Activated gamma-delta T cell (primary cell): ENCODE results near the gene CBX1.
"Not testable (repeated sequence)": the region's sequence is repeated elsewhere in the genome, so short reads cannot be mapped to it uniquely, and the experiment has no call there.

Source experiments
- DNase-seq: peaks from one replicate; lab custom pipeline; 2025; lab: John Stamatoyannopoulos, UW

Gene CBX1

DNA sequence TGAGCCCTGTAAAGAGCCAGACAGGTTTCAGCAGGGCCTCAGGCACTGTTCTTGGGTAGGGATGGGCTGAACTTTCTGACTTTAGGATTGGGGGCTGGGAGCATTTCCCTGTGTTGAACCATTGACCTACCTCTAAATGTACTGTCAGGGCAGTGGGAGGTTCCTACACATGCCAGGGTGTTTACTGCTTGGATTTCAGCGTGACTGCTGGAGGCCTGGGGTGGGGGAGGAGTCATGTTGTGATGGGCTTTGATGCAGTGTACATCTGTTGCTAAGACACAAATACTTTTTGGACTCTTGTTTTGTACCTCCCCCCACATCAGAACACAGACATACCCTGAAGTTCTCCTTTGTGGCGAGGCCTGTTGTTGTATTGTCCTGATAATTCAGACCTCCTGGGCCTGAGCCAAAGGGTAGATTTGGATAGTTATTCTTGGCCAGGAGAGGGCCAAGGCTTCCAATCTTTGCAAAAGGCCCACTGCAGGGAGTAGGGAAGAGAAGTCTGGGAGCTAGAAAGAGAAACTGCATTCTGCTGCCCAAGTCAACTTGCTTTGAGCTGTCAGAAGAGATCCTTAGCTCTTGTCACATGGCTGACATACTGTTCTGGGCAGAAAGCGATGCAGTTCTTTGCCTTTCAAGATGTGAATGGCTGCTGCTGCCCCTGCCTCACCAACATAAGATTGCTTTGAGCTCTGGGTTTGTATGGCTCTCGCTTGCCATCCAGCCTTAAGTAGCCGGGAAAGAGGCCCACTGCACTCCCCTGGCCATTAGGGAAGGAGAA, 49.4 kb downstream of the CBX1 start:
- DNase-seq = no peak

- DNase-seq = no peak
Observed at GRCh38 chr17:48051283-48051682, 50.0 kb downstream of the CBX1 start.

GRCh38 chr17:48048384-48049126, 52.7 kb downstream of the CBX1 start:
- DNase-seq = no peak

GRCh38 chr17:48047741-48048383, 53.4 kb downstream of the CBX1 start, which contains the start of gene NFE2L1:
Gene NFE2L1 (plus strand): TSS chr17:48048359. CDS start chr17:48051119, 2,760 bp downstream.
- DNase-seq = peak; percentile 92

- no peak for DNase-seq
Observed at GRCh38 chr17:48047113-48047740, 54.1 kb downstream of the CBX1 start.

- DNase-seq = no peak
Observed at GRCh38 chr17:48046296-48046695, 55.0 kb downstream of the CBX1 start.

DNA sequence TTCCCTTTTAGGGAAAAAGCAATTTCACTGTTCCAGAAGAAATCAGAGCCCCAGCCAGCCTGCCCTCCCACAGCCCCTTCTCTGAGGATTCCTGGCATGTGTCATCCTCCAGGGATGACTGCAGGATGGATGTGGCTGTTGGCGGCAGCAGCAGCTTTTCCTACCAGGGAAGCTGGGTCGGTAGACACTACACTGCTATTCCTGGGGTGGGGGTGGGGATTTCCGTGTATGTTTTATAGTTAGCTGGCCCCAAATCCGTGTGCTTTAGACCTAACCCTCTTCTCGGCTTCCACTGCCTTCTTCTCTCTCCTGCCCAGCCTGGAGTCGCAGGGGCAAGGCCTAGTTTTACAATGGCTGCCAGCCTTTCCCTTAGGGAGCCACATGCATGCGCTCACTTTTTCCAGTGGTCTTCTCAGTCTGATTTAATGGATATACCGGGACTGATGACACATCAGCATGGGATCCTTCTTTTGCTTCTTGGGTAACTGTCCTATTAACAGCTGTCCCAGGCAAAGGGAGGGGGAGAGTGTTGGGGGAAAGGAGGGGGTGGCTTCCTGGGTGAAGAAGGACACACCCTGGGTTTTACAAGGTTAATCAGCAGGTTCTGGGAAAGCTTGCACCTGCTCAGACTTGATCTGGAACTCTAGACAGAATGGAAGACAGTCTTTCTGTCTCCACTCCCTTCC, 55.8 kb downstream of the CBX1 start:
- DNase-seq = no peak

GRCh38 chr17:48044851-48045250, 56.4 kb downstream of the CBX1 start:
- DNase-seq = no peak

DNA sequence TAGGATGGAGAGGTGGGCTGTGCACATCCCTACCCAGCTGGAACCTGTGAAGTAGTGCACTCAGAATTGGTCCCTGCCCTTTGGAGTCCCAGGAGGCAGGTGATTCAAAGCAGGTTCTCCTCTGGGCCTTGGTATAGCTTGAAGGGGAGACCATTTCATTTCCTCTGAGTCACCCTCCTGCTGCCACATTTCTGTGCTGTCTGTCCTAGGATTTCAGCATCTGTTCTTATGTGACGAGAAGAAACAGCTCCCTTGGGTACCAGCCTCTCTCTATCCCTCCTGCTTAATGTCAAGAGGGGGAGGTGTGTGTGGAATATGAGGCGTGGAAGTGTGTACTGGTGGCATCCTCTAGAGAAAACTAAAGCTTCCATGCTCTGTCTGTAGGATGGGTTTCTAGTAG, 58.1 kb downstream of the CBX1 start:
- DNase-seq = no peak

GRCh38 chr17:48038687-48039086, 62.6 kb downstream of the CBX1 start:
- DNase-seq = no peak

DNA sequence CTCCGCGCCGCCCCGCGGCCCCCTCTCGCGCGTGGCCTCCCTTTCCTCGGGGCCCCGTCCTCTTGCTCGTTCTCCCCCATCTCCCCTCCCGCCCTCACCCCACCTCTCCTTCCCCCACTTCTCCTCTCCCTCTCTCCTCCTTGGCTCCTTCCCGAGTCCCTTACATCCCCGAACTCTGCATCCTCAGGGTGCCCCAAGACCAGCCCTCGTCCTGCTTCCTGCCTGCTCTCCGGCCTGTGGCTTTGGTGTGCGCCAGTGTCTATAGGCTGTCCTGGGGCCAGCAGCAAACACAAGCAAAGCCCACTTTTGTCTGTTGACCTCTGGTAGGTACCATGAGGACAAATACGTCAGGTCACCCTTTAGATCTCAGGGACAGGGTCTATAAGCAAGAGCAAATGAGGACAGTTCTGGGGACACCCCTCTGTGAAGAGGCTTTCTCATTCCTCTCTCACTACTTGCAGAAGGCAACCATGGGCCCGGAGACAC, 63.4 kb downstream of the CBX1 start:
- no peak for DNase-seq

DNA sequence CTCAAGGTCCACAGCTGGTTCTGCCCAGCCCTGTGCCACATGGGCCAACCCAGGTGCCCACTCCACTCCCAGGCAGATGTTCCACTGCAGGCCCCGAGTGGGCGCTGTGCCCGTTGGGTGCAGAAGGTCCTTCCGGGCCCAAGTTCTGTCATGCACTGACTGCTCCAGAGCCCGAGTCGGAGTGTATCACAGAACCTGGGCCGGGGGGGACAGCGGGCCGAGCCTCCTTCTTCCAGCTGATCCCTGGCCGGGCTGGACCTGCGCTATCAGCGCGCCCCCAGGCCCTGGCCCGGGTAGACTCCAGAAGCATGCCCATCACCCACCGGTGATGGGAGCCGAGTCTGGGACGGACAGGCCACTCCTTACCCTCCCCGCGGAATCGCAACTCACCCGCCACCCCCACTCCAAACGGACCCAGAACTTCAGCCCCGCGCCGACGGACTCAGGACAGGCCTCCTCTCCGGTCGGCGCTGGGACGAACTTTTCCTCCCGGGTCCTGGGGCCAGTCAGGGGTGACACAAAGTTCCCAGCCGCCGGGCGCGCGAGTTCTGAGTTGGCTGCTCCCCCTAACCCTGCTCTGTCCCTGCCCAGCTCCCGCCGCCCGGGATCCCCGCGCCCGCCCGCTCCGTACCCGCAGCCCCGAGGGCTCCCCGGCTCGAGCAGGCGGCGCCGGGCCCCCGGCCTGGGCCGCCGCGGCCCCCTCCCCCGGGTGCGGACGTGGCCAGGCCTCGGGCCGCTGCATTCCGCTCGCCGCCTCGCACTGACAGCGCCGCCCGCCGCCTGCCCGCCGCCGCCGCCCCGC, 64.0 kb downstream of the CBX1 start, which contains the start of gene COPZ2:
TSS of gene COPZ2 (minus strand) at position 762 of the 802 bp plus-strand sequence. CDS start at position 742, 20 bp downstream.
- peak; percentile 40 for DNase-seq

- DNase-seq = no peak
Observed at GRCh38 chr17:48036693-48037035, 64.6 kb downstream of the CBX1 start.

DNA sequence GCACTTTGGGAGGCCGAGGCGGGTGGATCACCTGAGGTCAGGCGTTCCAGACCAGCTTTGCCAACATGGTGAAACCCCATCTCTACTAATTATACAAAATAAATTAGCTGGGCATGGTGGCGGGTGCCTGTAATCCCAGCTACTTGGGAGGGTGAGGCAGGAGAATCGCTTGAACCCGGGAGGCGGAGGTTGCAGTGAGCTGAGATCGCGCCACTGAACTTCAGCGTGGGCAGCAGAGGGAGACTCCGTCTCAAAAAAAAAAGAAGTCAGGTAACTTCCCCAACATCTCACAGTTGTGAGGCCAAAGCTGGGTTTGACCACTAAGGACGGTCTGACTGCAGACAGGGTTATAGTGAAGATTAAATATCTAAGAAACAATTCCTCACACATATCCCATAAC, 66.5 kb downstream of the CBX1 start:
- not testable (repeated sequence) for DNase-seq

- DNase-seq = no peak
Observed at GRCh38 chr17:48031966-48032365, 69.3 kb downstream of the CBX1 start.

DNA sequence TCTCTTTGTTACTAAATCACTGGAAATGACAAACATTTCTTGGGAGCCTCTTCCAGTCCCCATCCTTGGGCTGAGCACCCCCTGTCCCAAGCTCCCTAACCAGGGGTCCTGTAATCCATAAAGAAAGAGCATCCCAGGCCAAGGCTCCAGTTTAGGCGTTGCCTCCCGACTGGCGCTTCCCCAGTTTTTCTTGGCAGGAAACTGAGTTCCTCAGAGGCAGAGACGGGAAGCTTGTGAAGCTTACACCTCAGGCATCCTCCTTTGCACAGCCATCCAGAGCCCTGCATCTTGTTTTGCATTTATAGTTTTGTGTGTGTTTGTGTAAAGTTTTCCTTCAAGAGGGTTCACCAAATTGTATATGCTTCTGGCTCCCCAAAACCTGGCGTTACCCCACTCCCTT, 70.7 kb downstream of the CBX1 start:
- DNase-seq = no peak

- DNase-seq = no peak
Observed at GRCh38 chr17:48028736-48029135, 72.5 kb downstream of the CBX1 start.

GRCh38 chr17:48027322-48027981, 73.8 kb downstream of the CBX1 start:
- no peak for DNase-seq

DNA sequence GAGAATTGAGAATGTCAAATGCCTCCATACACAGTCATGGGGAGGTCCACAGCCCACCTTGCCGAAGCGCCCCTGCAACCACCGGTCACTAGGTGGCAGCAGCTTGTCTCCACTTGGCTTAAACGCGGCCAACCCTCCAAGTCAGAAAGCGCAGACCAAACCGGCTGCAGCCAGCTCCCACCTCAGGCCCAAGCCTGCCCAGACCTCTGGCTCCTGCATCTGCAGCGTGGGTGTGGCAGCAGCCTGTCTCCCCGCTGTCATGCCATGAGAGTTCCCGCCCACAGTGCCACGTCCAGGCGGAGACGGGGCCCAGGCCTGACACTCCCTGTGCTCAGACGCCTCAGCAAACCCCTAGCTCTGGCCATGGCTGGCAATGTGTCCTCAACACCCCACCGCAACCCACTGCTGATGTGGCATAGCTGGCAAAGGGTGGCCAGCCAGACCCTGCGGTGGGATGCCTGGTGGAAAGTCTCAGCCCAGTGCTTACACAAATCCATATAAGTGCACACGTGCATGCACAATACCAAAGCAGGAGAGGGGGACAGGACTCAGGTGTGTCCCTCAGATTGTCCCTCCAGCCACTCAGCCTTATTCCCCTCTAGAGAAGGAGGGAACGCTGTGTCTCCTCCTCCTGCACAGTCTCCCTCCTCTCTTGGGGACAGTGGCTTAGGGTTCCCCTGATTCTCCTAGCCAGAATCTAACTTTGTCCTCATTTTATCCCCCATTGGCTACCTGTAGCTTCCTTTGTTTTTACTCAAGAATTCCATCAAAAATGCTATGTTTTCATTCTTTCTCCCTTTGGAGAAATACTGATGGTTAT, 74.6 kb downstream of the CBX1 start:
- DNase-seq = peak; percentile 28
